SW 1271 (cell line): ENCODE results near the gene MAN2B1.
"Not testable (repeated sequence)": the region's sequence is repeated elsewhere in the genome, so short reads cannot be mapped to it uniquely, and the experiment has no call there.

ENCODE experiments used
- DNase-seq, 2 experiments: peaks; one replicate each; lab custom pipeline; 2025; lab: John Stamatoyannopoulos, UW

The MAN2B1 gene

GRCh38 chr19:12666265-12667048 is at the start of gene MAN2B1, which contains the start of gene WDR83:
Gene MAN2B1 (minus strand): TSS chr19:12666742. CDS start chr19:12666701, 41 bp downstream.
Gene WDR83 (plus strand): TSS chr19:12666807. CDS start chr19:12669791, 2,984 bp downstream.
- peak; percentile 38 to 70 for DNase-seq

GRCh38 chr19:12715929-12716328 is 49.4 kb upstream of the MAN2B1 start:
- no peak for DNase-seq

- DNase-seq: no peak
Measured at GRCh38 chr19:12715102-12715501, 48.6 kb upstream of the MAN2B1 start.

GRCh38 chr19:12713304-12713703 is 46.8 kb upstream of the MAN2B1 start:
- not testable (repeated sequence) for DNase-seq

- DNase-seq: not testable (repeated sequence)
Measured at GRCh38 chr19:12712077-12712476, 45.5 kb upstream of the MAN2B1 start.

GRCh38 chr19:12711187-12711586 is 44.6 kb upstream of the MAN2B1 start:
- DNase-seq: no peak

- no peak for DNase-seq
Measured at GRCh38 chr19:12708641-12709040, 42.1 kb upstream of the MAN2B1 start.

GRCh38 chr19:12706332-12706718 is 39.8 kb upstream of the MAN2B1 start:
- no peak for DNase-seq

GRCh38 chr19:12705654-12706331 is 39.3 kb upstream of the MAN2B1 start:
- no peak for DNase-seq

GRCh38 chr19:12705169-12705568 is 38.6 kb upstream of the MAN2B1 start:
- DNase-seq: no peak

- DNase-seq: peak in 1 of 2 experiments; percentile 44
Measured at GRCh38 chr19:12703046-12703445, 36.5 kb upstream of the MAN2B1 start.

- no peak for DNase-seq
Measured at GRCh38 chr19:12701596-12702282, 35.2 kb upstream of the MAN2B1 start.

GRCh38 chr19:12698138-12698537 is 31.6 kb upstream of the MAN2B1 start:
- no peak for DNase-seq

GRCh38 chr19:12697425-12697824 is 30.9 kb upstream of the MAN2B1 start:
- not testable (repeated sequence) for DNase-seq

GRCh38 chr19:12696366-12697335 is 30.1 kb upstream of the MAN2B1 start, which contains the start of gene FBXW9:
Gene FBXW9 (minus strand): TSS chr19:12696631. CDS start chr19:12696581, 50 bp downstream.
- peak; percentile 69 to 84 for DNase-seq

GRCh38 chr19:12695997-12696365 is 29.4 kb upstream of the MAN2B1 start:
- no peak for DNase-seq

GRCh38 chr19:12695514-12695913 is 29.0 kb upstream of the MAN2B1 start:
- no peak for DNase-seq

- DNase-seq: no peak
Measured at GRCh38 chr19:12695096-12695495, 28.6 kb upstream of the MAN2B1 start.

GRCh38 chr19:12694641-12695040 is 28.1 kb upstream of the MAN2B1 start:
- no peak for DNase-seq

- no peak for DNase-seq
Measured at GRCh38 chr19:12692960-12693359, 26.4 kb upstream of the MAN2B1 start.

GRCh38 chr19:12689581-12690216 is 23.2 kb upstream of the MAN2B1 start:
- DNase-seq: no peak
